ENCODE results near the gene P4HB.

The P4HB gene

GRCh38 chr17:81895400-81895799 is 35.1 kb upstream of the P4HB start:
- DNase-seq, result no peak

DNA sequence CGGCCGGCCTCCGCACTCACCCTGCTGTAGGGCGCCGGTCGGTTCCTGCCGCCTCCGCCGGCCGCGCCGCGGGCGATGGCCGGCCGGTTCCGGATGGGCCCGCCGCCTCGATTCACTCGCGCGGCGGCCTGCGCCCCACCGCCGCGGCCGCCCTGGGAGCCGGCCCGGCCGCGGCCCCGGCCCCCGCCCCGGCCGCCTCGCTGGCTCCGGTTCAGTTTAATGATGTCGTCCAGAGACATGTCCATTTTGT is 30.9 kb upstream of the P4HB start:
- DNase-seq, result no peak

GRCh38 chr17:81890447-81891302 is 30.3 kb upstream of the P4HB start:
- no peak for DNase-seq

DNA sequence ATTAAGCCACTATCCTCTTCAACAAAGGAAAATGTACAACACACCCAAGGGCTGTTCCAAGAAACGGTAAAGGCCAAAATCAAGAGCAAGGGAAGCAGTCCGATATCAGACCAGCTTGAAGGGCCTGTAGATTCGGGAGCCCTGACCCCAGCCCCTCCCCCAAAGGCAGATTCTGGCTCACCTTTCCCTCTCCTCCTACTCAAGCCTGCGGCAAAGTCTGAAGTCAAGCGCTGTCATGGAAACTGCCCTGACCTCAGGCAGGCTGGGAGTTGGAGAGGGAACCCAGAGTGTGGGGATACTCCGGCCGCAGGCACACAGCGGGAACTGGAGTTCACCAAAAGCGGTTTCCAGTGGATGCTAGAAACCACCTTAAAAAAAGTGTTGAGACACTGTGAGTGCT is 29.3 kb upstream of the P4HB start:
- no peak for DNase-seq

DNA sequence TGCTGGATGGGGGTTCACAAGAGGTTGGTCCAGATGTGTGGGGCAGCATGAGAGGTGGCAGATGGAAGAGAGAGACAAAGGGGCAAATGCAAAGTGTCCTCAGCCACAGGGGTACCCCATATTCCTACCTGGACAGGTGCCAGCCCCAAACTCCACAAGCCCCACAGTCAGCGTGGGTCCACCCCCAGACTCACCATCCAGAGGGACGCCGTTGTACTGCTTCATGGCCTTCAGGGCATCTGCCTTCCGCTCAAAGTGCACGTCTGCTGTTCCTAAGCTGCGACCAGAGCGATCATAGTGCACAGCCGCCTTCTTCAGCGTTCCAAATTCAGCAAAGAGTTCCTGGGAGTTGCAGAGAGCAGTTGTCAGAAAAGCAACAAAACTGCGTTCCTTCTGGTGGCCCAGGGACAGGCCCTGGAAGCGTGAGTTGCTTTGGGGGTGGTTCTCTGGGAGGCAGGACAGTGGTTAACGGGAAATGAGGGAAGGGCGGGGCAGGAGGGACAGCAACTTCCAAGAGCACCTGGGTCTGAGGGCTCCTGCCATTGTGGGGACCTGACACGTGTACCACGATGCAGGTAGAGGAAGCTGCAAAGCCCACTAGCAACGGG is 28.8 kb upstream of the P4HB start:
- DNase-seq, result no peak

- no peak for DNase-seq
Observed at GRCh38 chr17:81888105-81888987, 28.0 kb upstream of the P4HB start.

GRCh38 chr17:81885869-81886548 is 25.7 kb upstream of the P4HB start:
- DNase-seq, result no peak

- DNase-seq, result no peak
Observed at GRCh38 chr17:81885454-81885853, 25.1 kb upstream of the P4HB start.

DNA sequence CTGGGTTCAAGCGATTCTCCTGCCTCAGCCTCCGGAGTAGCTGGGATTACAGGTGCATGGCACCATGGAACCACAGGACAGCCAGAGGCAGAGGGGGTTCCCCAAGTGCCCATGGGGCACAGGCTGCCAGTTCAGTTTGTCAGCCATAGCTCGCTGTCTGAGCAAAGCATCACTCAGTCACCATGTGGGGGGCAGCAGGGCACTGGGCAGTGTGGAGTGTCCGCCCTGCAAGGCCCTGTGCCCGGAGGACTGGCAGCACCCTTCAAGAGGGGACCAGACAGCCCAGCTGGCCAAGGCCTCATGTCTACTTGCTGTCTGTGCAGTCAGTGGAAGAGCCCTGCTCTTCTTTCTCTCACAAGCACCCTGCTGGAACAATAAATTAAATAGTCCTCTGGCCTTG is 24.6 kb upstream of the P4HB start:
- no peak for DNase-seq

- DNase-seq, result no peak
Observed at GRCh38 chr17:81884520-81884919, 24.2 kb upstream of the P4HB start.

DNA sequence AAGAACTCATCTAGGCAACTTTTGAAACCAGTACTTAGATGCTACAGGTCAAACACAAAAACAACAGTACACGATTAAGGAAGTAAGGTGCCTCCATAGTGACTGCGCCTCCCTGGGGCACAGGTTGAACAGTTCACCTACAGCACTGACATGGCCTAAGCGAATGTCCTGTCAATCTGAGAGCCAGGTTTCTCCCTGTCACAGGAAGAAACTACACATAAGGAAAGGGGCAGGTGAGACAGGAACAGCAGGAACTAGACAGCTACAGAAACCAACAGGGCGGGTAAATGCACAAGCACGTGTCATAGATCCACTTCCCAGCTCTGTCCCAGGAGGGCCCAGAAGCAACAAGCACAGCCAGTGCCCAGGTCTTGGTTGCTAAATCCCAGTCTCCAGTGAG is 18.8 kb upstream of the P4HB start:
- no peak for DNase-seq

- DNase-seq, result no peak
Observed at GRCh38 chr17:81878294-81878693, 18.0 kb upstream of the P4HB start.

DNA sequence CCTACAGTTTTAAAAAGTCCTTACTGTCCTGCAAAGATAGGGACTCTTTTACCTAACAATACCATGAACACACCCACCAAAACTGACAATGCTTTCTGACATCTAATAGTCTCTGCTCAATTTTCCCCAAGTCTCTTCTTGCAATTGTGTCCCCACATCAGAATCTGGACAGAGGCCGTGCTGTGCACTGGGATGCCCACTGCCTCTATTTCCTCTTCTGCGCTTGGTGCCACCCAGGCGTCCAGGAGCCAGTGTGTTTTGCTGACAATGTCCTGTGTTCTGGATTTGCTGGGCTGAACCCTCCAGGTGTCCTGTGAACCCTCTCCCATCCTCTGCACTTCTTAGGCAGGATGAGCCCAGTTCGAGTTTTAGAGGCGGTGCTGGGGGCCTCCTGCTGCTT is 17.2 kb upstream of the P4HB start:
- DNase-seq, result no peak

DNA sequence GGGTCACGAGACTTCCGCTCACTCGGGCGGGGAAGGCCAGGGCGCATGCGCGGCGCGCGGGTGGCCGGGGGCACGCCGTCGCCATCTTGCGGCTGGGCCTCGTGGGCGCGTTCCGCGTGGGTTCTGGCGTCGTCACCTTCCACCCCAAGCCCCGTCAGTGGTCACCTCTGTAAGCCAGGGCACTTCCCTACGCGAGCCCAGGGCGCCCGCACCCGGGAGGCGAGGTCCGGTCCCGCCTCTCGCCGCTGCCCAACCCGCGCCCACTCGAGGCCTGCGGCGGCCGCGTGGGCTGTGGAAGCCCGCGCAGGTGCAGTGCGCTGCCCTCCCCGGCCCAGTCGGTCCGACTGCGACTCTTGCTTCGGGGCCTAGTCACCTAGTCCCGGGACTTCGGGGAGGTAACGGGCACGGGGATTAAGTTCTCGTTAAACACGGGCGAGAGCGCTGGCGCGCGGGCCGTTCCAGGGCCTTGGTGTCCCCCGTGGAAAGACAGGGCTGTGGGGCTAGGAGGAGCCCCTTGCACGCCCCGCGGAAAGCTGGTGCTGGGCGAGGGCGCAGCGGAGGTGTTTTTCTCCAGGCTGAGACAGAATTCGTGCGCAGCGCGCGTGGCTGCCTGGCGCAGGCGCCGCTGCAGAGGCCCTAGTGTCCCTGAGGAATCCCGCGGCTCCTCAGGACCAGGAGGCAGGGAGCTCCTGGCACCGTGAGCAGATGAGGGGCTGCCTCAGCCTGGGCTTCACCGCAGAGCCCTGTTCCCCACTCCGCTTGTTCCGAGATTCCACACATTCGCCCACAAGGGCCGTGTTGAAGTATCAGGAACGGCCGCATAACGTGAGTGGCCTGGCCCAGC is 11.3 kb upstream of the P4HB start:
- DNase-seq, result peak; percentile 82 to 92 (median 91)

DNA sequence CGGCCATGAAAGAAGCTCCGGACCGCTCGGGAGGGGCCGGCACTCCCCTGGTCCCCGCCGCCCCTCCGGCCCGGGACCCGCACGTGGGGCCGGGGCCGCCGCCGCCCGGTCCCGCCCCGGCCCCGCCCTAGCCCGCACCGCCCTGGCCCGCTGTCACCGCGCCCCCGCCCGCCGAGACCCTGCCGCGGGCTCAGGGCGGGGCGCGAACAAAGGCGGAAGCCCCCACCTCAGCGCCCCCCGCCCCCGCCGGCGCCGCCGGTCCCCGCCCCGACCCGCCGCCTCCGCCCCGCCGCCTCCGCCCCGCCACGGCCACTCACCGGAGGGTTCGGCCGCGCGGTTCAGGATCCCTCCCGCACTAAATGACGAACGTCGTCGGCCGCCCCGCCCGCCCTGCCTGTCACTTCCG is 10.6 kb upstream of the P4HB start, which contains the start of gene ARHGDIA:
TSS of gene ARHGDIA (minus strand) at position 357 of the 406 bp plus-strand sequence. CDS start 1,407 bp downstream, outside the sequence.
- DNase-seq, result no peak

- peak in 2 of 3 experiments; percentile 46 to 51 for DNase-seq
Observed at GRCh38 chr17:81870131-81870980, 10.0 kb upstream of the P4HB start.

DNA sequence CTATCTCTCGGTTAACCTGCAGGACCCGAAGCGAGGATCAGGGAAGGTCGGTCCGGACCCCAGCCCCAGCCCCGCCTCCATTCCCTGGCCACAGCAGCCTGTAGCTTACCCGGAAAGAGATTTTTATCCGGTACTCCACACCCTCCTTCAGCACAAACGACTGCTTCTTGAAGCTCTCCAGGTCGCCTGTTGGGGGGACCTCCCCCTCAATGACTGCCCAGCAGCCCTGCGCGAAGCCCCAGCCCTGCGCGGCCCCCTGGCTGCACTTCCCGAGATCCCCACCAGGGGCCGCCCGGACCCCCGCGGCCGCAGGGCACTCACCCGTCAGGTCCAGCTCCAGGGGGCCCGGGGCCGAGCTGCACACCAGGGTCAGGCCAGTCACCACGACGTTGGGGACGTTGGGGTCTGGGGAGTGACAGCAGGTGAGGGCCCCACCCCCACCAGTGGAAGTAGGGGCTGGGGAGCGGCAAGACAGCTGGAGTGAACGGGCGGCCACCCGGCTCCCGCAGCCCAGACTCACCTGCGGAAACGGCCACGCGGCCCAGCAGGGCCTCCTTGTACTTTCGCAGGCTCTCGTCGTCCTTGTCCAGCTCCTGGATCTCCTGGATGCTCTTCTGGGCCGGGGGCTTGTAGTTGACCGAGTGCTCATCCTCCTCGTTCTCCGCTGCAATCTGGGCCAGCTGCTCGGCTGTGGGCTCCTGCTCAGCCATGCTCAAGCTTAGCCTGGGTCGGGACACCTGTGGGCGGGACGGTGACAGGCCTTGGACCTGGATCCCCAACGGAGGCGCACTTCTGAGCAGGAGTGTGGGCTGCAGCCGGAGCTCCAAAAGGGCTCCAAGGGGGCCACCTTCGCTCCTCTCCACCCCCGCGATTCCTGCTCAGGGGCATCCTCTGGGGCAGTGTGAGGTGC is 9.1 kb upstream of the P4HB start:
- peak in 2 of 3 experiments; percentile 32 to 43 for DNase-seq

DNA sequence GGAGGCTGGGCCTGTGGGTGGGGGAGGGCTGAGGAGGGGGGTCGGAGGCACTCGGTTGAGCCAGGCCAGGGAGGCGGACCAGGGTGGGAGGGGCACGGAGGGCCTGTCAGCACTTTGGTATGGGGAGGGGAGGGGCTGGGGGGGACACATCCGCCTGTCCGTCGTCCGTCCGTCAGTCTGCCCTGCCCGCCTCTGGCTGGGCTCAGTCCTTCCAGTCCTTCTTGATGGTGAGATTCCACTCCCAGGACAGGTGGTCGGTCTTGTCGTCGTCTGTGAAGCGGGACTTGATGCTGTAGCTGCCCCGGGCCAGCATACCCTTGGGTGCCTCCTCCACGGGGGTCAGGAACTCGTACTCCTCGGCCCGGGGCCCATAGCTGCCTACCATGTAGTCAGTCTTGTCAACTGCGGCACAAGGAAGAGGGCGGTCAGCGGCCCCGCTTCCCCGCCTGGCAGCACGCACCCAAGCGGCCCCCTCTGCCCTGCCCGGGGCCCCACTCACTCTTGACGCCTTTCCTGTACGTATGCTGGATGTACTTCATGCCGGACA is 8.4 kb upstream of the P4HB start:
- peak in 1 of 3 experiments; percentile 32 for DNase-seq

DNA sequence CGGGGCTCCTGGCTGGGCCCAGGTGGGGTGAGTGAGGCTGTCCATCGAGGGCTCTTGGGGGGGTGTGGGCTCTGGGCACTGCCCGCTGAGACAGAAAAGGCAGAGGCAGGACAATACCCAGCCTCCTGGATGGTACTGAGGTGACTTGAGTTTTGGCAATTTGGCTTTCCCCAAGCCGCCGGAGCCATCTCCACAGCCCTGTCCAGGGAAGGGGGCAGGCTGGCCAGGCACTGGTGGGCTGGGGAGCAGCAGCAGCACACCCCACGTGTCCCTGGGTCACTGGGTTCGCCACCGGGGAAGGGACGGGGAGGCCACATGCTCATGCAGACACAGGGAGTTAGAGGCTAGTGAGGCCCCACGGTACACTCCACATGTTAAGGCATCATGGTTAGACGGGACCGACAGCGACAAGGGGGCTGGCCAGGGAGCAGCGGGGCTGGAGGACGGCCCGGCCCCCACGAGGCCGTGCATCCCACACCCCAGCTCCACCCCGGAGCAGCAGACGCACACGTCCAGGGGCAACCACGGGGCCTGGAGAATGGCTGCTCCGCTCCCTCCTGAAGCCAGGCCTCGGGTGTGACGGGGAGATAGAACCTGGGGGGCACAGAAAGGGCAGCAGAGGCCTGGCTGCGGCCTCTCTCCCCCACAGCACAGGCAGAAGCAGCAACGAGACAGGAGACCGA is 7.8 kb upstream of the P4HB start:
- DNase-seq, result no peak

Measured in NCI-H1417 (cell line).